WTC11 (cell line): ENCODE data around the gene IGFBP1. TPM values are rescaled to one million over a fixed set of nuclear protein-coding genes. Genes with fewer than 3 reads are reported as not detected.
A peak's percentile ranks its signal among the peaks of the same experiment; 100 is the strongest.

Source experiments
- ATAC-seq: fragments of 200-7000 bp; cut with Tn5 transposase; 2 replicates; pipeline ENCODE4 v1.10.0; 2021; ENCODE audit warnings: mild to moderate bottlenecking, moderate library complexity
- CTCF ChIA-PET: fragments of 300-600 bp; sonication (Branson Sonifier 250); formaldehyde crosslinking; loops from one replicate; lab custom pipeline; 2021; ENCODE audit warnings: antibody characterized with exemption; lab: Charles Lee
- POLR2A ChIA-PET: fragments of 350-600 bp; sonication (Branson Sonifier 250); formaldehyde crosslinking; loops from one replicate; lab custom pipeline; 2021; ENCODE audit warnings: antibody characterized with exemption; lab: Charles Lee
- DNase-seq: peaks from one replicate; pipeline ENCODE4 v3.0.0; 2021; ENCODE audit warnings: low spot score
- H3K27ac Mint-ChIP-seq: 2 replicates; pipeline ENCODE4 v1.8.0; 2021; ENCODE audit warnings: mixed read lengths
- H3K27me3 Mint-ChIP-seq: 2 replicates; pipeline ENCODE4 v1.8.0; 2021; ENCODE audit warnings: low read depth, mild to moderate bottlenecking, moderate library complexity, mixed read lengths
- H3K36me3 Mint-ChIP-seq: 2 replicates; pipeline ENCODE4 v1.8.0; 2021; ENCODE audit warnings: mixed read lengths
- H3K4me1 Mint-ChIP-seq: 2 replicates; pipeline ENCODE4 v1.8.0; 2022; ENCODE audit warnings: mixed read lengths
- H3K4me3 Mint-ChIP-seq: 2 replicates; pipeline ENCODE4 v1.8.0; 2021; ENCODE audit warnings: mild to moderate bottlenecking, moderate library complexity, mixed read lengths
- H3K9me3 Mint-ChIP-seq: 2 replicates; pipeline ENCODE4 v1.8.0; 2021; ENCODE audit warnings: mixed read lengths
- CREM ChIP-seq: sonication (generic); formaldehyde crosslinking; IDR thresholded peaks from 2 replicates; pipeline ENCODE4 v1.8.1; 2022; ENCODE audit warnings: mild to moderate bottlenecking, missing genetic modification reagents, moderate library complexity
- EMX1 ChIP-seq: fragments of 250-450 bp; sonication (Bioruptor Pico); IDR thresholded peaks from 2 replicates; pipeline ENCODE4 v1.8.0; 2021; ENCODE audit warnings: mild to moderate bottlenecking
- ETV6 ChIP-seq: sonication (generic); formaldehyde crosslinking; IDR thresholded peaks from 2 replicates; pipeline ENCODE4 v1.8.1; 2022; ENCODE audit warnings: mild to moderate bottlenecking, missing genetic modification reagents
- FOXK1 ChIP-seq: sonication (generic); formaldehyde crosslinking; IDR thresholded peaks from 2 replicates; pipeline ENCODE4 v1.8.0; 2022; ENCODE audit warnings: mild to moderate bottlenecking, moderate library complexity, missing genetic modification reagents
- GRHL2 ChIP-seq: fragments of 250-450 bp; sonication (Bioruptor Pico); IDR thresholded peaks from 2 replicates; pipeline ENCODE4 v1.8.0; 2022; ENCODE audit warnings: mild to moderate bottlenecking, moderate library complexity; ENCODE audit not compliant: insufficient replicate concordance, severe bottlenecking
- KAT7 ChIP-seq: sonication (generic); formaldehyde crosslinking; IDR thresholded peaks from 2 replicates; pipeline ENCODE4 v1.8.1; 2023; ENCODE audit warnings: missing genetic modification reagents, mild to moderate bottlenecking, borderline replicate concordance
- NR1H2 ChIP-seq: sonication (generic); formaldehyde crosslinking; IDR thresholded peaks from 2 replicates; pipeline ENCODE4 v1.9.0; 2021; ENCODE audit warnings: mild to moderate bottlenecking, moderate library complexity, missing genetic modification reagents
- RELA ChIP-seq: sonication (generic); formaldehyde crosslinking; IDR thresholded peaks from 2 replicates; pipeline ENCODE4 v1.8.1; 2022; ENCODE audit warnings: missing genetic modification reagents, mild to moderate bottlenecking, borderline replicate concordance
- SMAD4 ChIP-seq: sonication (generic); formaldehyde crosslinking; IDR thresholded peaks from 2 replicates; pipeline ENCODE4 v1.8.0; 2022; ENCODE audit warnings: mild to moderate bottlenecking, missing genetic modification reagents
- SOX15 ChIP-seq: fragments of 250-450 bp; sonication (Bioruptor Pico); IDR thresholded peaks from 2 replicates; pipeline ENCODE4 v1.9.0; 2021; ENCODE audit warnings: mild to moderate bottlenecking
- total RNA-seq: library from RNA; stranded (reverse); gene quantifications from 3 replicates; pipeline ENCODE4 v1.2.3, GENCODE V29; 2021
- TF ChIP-seq, protein P1 (sequence below): fragments of 250-450 bp; sonication (Bioruptor Pico); IDR thresholded peaks from 2 replicates; pipeline ENCODE4 v2.1.2; 2022; ENCODE audit warnings: mild to moderate bottlenecking, moderate library complexity
- TF ChIP-seq, protein P2 (sequence below): sonication (generic); formaldehyde crosslinking; IDR thresholded peaks from 2 replicates; pipeline ENCODE4 v1.8.1; 2022; ENCODE audit warnings: mild to moderate bottlenecking, moderate library complexity, missing genetic modification reagents
- TF ChIP-seq, protein P3 (sequence below): sonication (generic); formaldehyde crosslinking; IDR thresholded peaks from 2 replicates; pipeline ENCODE4 v1.8.0; 2022; ENCODE audit warnings: mild to moderate bottlenecking, missing genetic modification reagents
- TF ChIP-seq, protein P4 (sequence below): sonication (generic); formaldehyde crosslinking; IDR thresholded peaks from 2 replicates; pipeline ENCODE4 v1.8.1; 2023; ENCODE audit warnings: mild to moderate bottlenecking, missing genetic modification reagents
- TF ChIP-seq, protein P5 (sequence below): sonication (generic); formaldehyde crosslinking; IDR thresholded peaks from 2 replicates; pipeline ENCODE4 v1.8.0; 2022; ENCODE audit warnings: mild to moderate bottlenecking, missing genetic modification reagents
- TF ChIP-seq, protein P6 (sequence below): sonication (generic); formaldehyde crosslinking; IDR thresholded peaks from 2 replicates; pipeline ENCODE4 v1.8.0; 2023; ENCODE audit warnings: missing genetic modification reagents, mild to moderate bottlenecking, borderline replicate concordance
- TF ChIP-seq, protein P7 (sequence below): fragments of 250-450 bp; sonication (Bioruptor Pico); IDR thresholded peaks from 2 replicates; pipeline ENCODE4 v1.8.0; 2021; ENCODE audit warnings: mild to moderate bottlenecking

The IGFBP1 gene
- total RNA-seq, 1 experiment from 2014 or later: 0.37 TPM

DNA sequence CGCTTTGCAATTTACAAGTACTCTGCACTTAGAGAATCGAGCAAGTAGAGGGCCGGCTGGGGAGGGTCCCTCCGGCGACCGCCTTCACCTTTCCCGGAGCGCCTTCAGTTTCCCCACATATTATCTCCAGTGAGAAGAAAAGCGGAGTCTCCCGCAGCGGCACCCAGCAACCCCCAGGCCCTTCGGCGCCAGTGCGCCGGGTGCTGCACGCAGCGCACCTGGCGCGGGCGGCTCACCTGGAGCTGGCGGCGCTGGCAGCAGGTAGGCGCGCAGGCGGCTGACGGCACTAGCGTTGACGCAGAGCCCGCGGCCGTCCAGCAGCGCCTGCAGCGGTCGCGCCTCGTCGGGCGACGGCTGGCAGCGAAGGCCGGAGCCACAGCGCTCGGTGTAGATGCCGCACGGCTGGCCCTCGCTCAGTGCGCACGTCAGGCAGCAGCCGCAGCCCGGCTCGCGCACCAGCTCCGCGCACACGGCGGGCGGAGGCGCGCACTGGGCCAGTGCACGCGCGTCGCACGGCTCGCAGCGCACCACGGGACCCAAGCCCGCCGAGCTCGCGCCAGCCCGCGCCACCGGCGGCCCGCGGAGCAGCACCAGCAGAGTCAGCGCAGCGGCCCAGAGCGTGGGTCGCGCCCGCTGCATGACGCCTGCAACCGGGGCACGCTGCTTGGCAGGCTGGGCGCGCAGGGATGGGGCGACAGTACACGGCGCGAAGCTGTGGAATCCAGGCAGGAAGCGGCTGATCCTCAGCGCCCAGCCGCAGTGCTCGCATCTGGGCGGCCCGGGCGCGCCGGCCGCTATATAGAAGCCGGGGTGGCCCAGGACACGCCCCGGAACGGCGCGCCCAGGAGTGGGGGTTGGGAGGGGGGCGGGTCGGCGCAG lies 32.5 kb downstream of the IGFBP1 start, which contains the start of gene IGFBP3 (continued):
- 0 out of 2 replicates have a peak, but pooled peaks have one; percentile 32 for TF ChIP-seq RELA (CRISPR knock-in tag)
- TF ChIP-seq SOX15 (CRISPR knock-in tag): no peak
- TF ChIP-seq KAT7: peak; percentile 93; the same call in 1 of the 2 replicates
- TF ChIP-seq, protein P1, sequence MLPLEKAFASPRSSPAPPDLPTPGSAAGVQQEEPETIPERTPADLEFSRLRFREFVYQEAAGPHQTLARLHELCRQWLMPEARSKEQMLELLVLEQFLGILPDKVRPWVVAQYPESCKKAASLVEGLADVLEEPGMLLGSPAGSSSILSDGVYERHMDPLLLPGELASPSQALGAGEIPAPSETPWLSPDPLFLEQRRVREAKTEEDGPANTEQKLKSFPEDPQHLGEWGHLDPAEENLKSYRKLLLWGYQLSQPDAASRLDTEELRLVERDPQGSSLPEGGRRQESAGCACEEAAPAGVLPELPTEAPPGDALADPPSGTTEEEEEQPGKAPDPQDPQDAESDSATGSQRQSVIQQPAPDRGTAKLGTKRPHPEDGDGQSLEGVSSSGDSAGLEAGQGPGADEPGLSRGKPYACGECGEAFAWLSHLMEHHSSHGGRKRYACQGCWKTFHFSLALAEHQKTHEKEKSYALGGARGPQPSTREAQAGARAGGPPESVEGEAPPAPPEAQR: no peak
- no peak; the same call in 1 of the 2 replicates for TF ChIP-seq CREM (CRISPR knock-in tag)
- TF ChIP-seq ETV6: 0 out of 2 replicates have a peak, but pooled peaks have one; percentile 27
- TF ChIP-seq, protein P2, sequence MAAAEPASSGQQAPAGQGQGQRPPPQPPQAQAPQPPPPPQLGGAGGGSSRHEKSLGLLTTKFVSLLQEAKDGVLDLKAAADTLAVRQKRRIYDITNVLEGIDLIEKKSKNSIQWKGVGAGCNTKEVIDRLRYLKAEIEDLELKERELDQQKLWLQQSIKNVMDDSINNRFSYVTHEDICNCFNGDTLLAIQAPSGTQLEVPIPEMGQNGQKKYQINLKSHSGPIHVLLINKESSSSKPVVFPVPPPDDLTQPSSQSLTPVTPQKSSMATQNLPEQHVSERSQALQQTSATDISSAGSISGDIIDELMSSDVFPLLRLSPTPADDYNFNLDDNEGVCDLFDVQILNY: peak; percentile 74; the same call in 1 of the 2 replicates
- TF ChIP-seq, protein P3, sequence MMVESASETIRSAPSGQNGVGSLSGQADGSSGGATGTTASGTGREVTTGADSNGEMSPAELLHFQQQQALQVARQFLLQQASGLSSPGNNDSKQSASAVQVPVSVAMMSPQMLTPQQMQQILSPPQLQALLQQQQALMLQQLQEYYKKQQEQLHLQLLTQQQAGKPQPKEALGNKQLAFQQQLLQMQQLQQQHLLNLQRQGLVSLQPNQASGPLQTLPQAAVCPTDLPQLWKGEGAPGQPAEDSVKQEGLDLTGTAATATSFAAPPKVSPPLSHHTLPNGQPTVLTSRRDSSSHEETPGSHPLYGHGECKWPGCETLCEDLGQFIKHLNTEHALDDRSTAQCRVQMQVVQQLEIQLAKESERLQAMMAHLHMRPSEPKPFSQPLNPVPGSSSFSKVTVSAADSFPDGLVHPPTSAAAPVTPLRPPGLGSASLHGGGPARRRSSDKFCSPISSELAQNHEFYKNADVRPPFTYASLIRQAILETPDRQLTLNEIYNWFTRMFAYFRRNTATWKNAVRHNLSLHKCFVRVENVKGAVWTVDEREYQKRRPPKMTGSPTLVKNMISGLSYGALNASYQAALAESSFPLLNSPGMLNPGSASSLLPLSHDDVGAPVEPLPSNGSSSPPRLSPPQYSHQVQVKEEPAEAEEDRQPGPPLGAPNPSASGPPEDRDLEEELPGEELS (CRISPR knock-in tag): 0 out of 2 replicates have a peak, but pooled peaks have one; percentile 45

DNA sequence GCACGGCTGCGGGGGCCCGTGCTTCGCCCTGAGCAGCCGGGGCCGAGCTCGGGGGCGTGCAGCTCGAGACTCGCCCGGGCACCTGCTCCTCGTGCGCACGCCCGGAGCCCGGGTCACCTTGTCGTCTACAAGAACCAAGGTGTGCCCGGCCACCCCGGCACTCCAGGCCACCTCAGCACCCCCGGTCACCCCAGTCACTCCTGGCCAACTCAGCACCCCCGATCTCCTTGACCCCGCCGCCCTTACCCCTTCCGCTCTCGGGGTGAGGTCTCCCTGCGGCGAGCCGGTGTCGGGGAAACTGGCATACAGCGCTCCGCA lies 33.1 kb downstream of the IGFBP1 start:
- POLR2A ChIA-PET: no interaction called here
- DNase-seq: no peak
- no peaks in the 10 kb centered on the region for H3K36me3 Mint-ChIP-seq
- H3K4me1 Mint-ChIP-seq: peaks cover 51% of the 10 kb centered on the region
- H3K4me3 Mint-ChIP-seq: peak overlapping the region; percentile 74
- H3K9me3 Mint-ChIP-seq: no peaks in the 10 kb centered on the region
- CTCF ChIA-PET: interaction anchor here (0.6 to 4.2 kb wide), 13 partner anchors 9 to 1259 kb away, joined by 3 to 59 read pairs (median 7); no protein-coding TSS in a partner anchor
- no peak overlapping the region for H3K27ac Mint-ChIP-seq
- TF ChIP-seq EMX1: no peak
- no peak for TF ChIP-seq GRHL2 (CRISPR knock-in tag)
- TF ChIP-seq, protein P4, sequence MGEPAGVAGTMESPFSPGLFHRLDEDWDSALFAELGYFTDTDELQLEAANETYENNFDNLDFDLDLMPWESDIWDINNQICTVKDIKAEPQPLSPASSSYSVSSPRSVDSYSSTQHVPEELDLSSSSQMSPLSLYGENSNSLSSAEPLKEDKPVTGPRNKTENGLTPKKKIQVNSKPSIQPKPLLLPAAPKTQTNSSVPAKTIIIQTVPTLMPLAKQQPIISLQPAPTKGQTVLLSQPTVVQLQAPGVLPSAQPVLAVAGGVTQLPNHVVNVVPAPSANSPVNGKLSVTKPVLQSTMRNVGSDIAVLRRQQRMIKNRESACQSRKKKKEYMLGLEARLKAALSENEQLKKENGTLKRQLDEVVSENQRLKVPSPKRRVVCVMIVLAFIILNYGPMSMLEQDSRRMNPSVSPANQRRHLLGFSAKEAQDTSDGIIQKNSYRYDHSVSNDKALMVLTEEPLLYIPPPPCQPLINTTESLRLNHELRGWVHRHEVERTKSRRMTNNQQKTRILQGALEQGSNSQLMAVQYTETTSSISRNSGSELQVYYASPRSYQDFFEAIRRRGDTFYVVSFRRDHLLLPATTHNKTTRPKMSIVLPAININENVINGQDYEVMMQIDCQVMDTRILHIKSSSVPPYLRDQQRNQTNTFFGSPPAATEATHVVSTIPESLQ: no peak
- no peak for TF ChIP-seq SMAD4
- TF ChIP-seq, protein P5, sequence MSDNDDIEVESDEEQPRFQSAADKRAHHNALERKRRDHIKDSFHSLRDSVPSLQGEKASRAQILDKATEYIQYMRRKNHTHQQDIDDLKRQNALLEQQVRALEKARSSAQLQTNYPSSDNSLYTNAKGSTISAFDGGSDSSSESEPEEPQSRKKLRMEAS (CRISPR knock-in tag): 0 out of 2 replicates have a peak, but pooled peaks have one; percentile 42
- no peak for TF ChIP-seq FOXK1 (CRISPR knock-in tag)
- TF ChIP-seq, protein P6, sequence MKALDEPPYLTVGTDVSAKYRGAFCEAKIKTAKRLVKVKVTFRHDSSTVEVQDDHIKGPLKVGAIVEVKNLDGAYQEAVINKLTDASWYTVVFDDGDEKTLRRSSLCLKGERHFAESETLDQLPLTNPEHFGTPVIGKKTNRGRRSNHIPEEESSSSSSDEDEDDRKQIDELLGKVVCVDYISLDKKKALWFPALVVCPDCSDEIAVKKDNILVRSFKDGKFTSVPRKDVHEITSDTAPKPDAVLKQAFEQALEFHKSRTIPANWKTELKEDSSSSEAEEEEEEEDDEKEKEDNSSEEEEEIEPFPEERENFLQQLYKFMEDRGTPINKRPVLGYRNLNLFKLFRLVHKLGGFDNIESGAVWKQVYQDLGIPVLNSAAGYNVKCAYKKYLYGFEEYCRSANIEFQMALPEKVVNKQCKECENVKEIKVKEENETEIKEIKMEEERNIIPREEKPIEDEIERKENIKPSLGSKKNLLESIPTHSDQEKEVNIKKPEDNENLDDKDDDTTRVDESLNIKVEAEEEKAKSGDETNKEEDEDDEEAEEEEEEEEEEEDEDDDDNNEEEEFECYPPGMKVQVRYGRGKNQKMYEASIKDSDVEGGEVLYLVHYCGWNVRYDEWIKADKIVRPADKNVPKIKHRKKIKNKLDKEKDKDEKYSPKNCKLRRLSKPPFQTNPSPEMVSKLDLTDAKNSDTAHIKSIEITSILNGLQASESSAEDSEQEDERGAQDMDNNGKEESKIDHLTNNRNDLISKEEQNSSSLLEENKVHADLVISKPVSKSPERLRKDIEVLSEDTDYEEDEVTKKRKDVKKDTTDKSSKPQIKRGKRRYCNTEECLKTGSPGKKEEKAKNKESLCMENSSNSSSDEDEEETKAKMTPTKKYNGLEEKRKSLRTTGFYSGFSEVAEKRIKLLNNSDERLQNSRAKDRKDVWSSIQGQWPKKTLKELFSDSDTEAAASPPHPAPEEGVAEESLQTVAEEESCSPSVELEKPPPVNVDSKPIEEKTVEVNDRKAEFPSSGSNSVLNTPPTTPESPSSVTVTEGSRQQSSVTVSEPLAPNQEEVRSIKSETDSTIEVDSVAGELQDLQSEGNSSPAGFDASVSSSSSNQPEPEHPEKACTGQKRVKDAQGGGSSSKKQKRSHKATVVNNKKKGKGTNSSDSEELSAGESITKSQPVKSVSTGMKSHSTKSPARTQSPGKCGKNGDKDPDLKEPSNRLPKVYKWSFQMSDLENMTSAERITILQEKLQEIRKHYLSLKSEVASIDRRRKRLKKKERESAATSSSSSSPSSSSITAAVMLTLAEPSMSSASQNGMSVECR (CRISPR knock-in tag): 0 out of 2 replicates have a peak, but pooled peaks have one; percentile 15
- TF ChIP-seq, protein P7, sequence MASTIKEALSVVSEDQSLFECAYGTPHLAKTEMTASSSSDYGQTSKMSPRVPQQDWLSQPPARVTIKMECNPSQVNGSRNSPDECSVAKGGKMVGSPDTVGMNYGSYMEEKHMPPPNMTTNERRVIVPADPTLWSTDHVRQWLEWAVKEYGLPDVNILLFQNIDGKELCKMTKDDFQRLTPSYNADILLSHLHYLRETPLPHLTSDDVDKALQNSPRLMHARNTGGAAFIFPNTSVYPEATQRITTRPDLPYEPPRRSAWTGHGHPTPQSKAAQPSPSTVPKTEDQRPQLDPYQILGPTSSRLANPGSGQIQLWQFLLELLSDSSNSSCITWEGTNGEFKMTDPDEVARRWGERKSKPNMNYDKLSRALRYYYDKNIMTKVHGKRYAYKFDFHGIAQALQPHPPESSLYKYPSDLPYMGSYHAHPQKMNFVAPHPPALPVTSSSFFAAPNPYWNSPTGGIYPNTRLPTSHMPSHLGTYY (CRISPR knock-in tag): no peak
- no peak for TF ChIP-seq NR1H2 (CRISPR knock-in tag)
- H3K27me3 Mint-ChIP-seq: peaks cover 66% of the 10 kb centered on the region
- ATAC-seq: no peak
